8988T (cell line): ENCODE results near the gene CCDC15.

ENCODE experiments used
- DNase-seq: peaks from one replicate; pipeline ENCODE4 v3.0.0; 2011

The CCDC15 gene

GRCh38 chr11:124953753-124954589 is at the start of gene CCDC15:
Gene CCDC15, plus strand, starts transcription at chr11:124954202. Its CDS starts 531 bp downstream, at chr11:124954733.
- DNase-seq = peak; percentile 73

- DNase-seq = no peak
Observed at GRCh38 chr11:124915541-124916369, 38.2 kb upstream of the CCDC15 start.

- DNase-seq = no peak
Observed at GRCh38 chr11:124916370-124916710, 37.7 kb upstream of the CCDC15 start.

GRCh38 chr11:124917115-124917637 is 36.8 kb upstream of the CCDC15 start:
- DNase-seq = no peak

GRCh38 chr11:124918950-124919349 is 35.1 kb upstream of the CCDC15 start, which contains the start of gene HEPN1:
Gene HEPN1, plus strand, starts transcription at chr11:124919250.
- no peak for DNase-seq

GRCh38 chr11:124919898-124920297 is 34.1 kb upstream of the CCDC15 start:
- no peak for DNase-seq

- DNase-seq = no peak
Observed at GRCh38 chr11:124920356-124920755, 33.6 kb upstream of the CCDC15 start.

- DNase-seq = no peak
Observed at GRCh38 chr11:124920870-124921609, 33.0 kb upstream of the CCDC15 start.

GRCh38 chr11:124922831-124923230 is 31.2 kb upstream of the CCDC15 start:
- no peak for DNase-seq

GRCh38 chr11:124923296-124923695 is 30.7 kb upstream of the CCDC15 start:
- DNase-seq = no peak

GRCh38 chr11:124928942-124929665 is 24.9 kb upstream of the CCDC15 start:
- no peak for DNase-seq

GRCh38 chr11:124930799-124931198 is 23.2 kb upstream of the CCDC15 start:
- no peak for DNase-seq

- no peak for DNase-seq
Observed at GRCh38 chr11:124934862-124935547, 19.0 kb upstream of the CCDC15 start.

GRCh38 chr11:124935548-124936514 is 18.2 kb upstream of the CCDC15 start, which contains the start of gene HEPACAM:
Gene HEPACAM, minus strand, starts transcription at chr11:124936047. Its CDS starts 41 bp downstream, at chr11:124936006.
- no peak for DNase-seq

GRCh38 chr11:124937336-124937935 is 16.6 kb upstream of the CCDC15 start:
- DNase-seq = no peak

- DNase-seq = no peak
Observed at GRCh38 chr11:124938206-124938765, 15.7 kb upstream of the CCDC15 start.

GRCh38 chr11:124938970-124939369 is 15.0 kb upstream of the CCDC15 start:
- no peak for DNase-seq

- no peak for DNase-seq
Observed at GRCh38 chr11:124941703-124942102, 12.3 kb upstream of the CCDC15 start.

- DNase-seq = no peak
Observed at GRCh38 chr11:124942466-124943253, 11.3 kb upstream of the CCDC15 start.
